SK-N-SH (cell line): ENCODE data around the gene RBM4. TPM values are rescaled to one million over a fixed set of nuclear protein-coding genes. Genes with fewer than 3 reads are reported as not detected.
A peak's percentile ranks its signal among the peaks of the same experiment; 100 is the strongest.

Experiments used
- CTCF ChIA-PET: fragments of 300-600, 350-600 bp; formaldehyde crosslinking; extraction: SDS; loops from one replicate; lab custom pipeline; 2021; lab: Yijun Ruan, JAX
- POLR2A ChIA-PET: fragments of 350-600 bp; sonication (Branson Sonifier 250); formaldehyde crosslinking; extraction: SDS; loops from one replicate; lab custom pipeline; 2020; ENCODE audit warnings: antibody characterized with exemption, inconsistent platforms; lab: Yijun Ruan, JAX
- DNase-seq: peaks from one replicate; pipeline ENCODE4 v3.0.0; 2012
- H2AFZ ChIP-seq: fragments of 200-600 bp; sonication (generic); 2 replicates; pipeline ENCODE4 v1.8.1; 2016; ENCODE audit warnings: antibody characterized with exemption, mild to moderate bottlenecking, low read depth
- H3F3A ChIP-seq: fragments of 200-600 bp; sonication (generic); replicated peaks from 2 replicates; pipeline ENCODE3; 2016; ENCODE audit warnings: antibody characterized with exemption, mild to moderate bottlenecking; ENCODE audit not compliant: insufficient read depth
- H3K27ac ChIP-seq, 2 experiments: fragments of 200-500 bp in 1 of 2; fragments of 200-600 bp in 1 of 2; sonication (Bioruptor generic) in 1 of 2; sonication (generic), shearing (Covaris generic) in 1 of 2; 2 replicates each; pipeline versions ENCODE4 v1.5.1 to v1.6.1; 2014 to 2016; ENCODE audit warnings: low read depth in 2 of 2, inconsistent platforms in 1 of 2, low read length in 1 of 2, mild to moderate bottlenecking in 1 of 2, mixed read lengths in 1 of 2
- H3K27me3 ChIP-seq: fragments of 200-600 bp; sonication (generic), shearing (Covaris generic); 2 replicates; pipeline ENCODE4 v1.6.1; 2016; ENCODE audit warnings: mixed run types; ENCODE audit not compliant: insufficient read depth
- H3K36me3 ChIP-seq, 2 experiments: fragments of 200-500 bp in 1 of 2; fragments of 200-600 bp in 1 of 2; sonication (Bioruptor generic) in 1 of 2; sonication (generic) in 1 of 2; replicated peaks in 1 of 2; 2 replicates each; pipeline versions ENCODE3 to v1.5.1; 2014 to 2016; ENCODE audit warnings: low read length in 1 of 2, mild to moderate bottlenecking in 1 of 2; ENCODE audit not compliant: insufficient read depth in 2 of 2, control insufficient read depth in 1 of 2
- H3K4me1 ChIP-seq, 2 experiments: fragments of 200-500 bp in 1 of 2; fragments of 200-600 bp in 1 of 2; sonication (Bioruptor generic) in 1 of 2; sonication (generic), shearing (Covaris generic) in 1 of 2; 2 replicates each; pipeline versions ENCODE4 v1.5.1 to v1.6.1; 2014 to 2016; ENCODE audit warnings: low read depth in 1 of 2, low read length in 1 of 2, mixed run types in 1 of 2; ENCODE audit not compliant: insufficient read depth in 2 of 2, control insufficient read depth in 1 of 2
- H3K4me2 ChIP-seq: fragments of 200-600 bp; sonication (generic), shearing (Covaris generic); 2 replicates; pipeline ENCODE4 v1.6.1; 2017; ENCODE audit warnings: mixed run types
- H3K4me3 ChIP-seq, 2 experiments: fragments of 200-500 bp in 1 of 2; fragments of 200-600 bp in 1 of 2; sonication (Bioruptor generic) in 1 of 2; sonication (generic), shearing (Covaris generic) in 1 of 2; 2 replicates each; pipeline versions ENCODE4 v1.5.1 to v1.8.1; 2014 to 2016; ENCODE audit warnings: low read depth in 2 of 2, inconsistent platforms in 1 of 2, low read length in 1 of 2, mild to moderate bottlenecking in 1 of 2, mixed read lengths in 1 of 2, moderate library complexity in 1 of 2
- H3K79me2 ChIP-seq: fragments of 200-600 bp; sonication (generic); 2 replicates; pipeline ENCODE4 v1.8.1; 2017; ENCODE audit warnings: mild to moderate bottlenecking; ENCODE audit not compliant: insufficient read depth
- H3K9ac ChIP-seq: fragments of 200-600 bp; sonication (generic); 2 replicates; pipeline ENCODE4 v1.6.1; 2017; ENCODE audit warnings: mixed run types
- H3K9me2 ChIP-seq: fragments of 200-600 bp; sonication (generic); 2 replicates; pipeline ENCODE4 v1.6.1; 2017; ENCODE audit warnings: mixed run types
- H3K9me3 ChIP-seq: fragments of 200-600 bp; sonication (generic); 2 replicates; pipeline ENCODE4 v1.6.1; 2017; ENCODE audit warnings: mixed run types, mild to moderate bottlenecking, moderate library complexity
- H4K20me1 ChIP-seq: fragments of 200-600 bp; sonication (generic); 2 replicates; pipeline ENCODE4 v1.6.1; 2017; ENCODE audit warnings: mild to moderate bottlenecking, mixed run types; ENCODE audit not compliant: insufficient read depth
- CTCF ChIP-seq: fragments of 200-600 bp; sonication (generic); IDR thresholded peaks from 2 replicates; pipeline ENCODE4 v1.6.1; 2017; ENCODE audit warnings: antibody characterized with exemption, mild to moderate bottlenecking, moderate library complexity
- EP300 ChIP-seq, 2 experiments: IDR thresholded peaks; 2 replicates each; pipeline versions ENCODE4 v1.4.0 to v1.6.1; 2012; ENCODE audit warnings: borderline replicate concordance in 1 of 2, low read depth in 1 of 2, low read length in 1 of 2
- EZH2phosphoT487 ChIP-seq: fragments of 200-600 bp; sonication (generic); IDR thresholded peaks from 2 replicates; pipeline ENCODE4 v1.6.1; 2017; ENCODE audit warnings: low read depth, mixed run types, mild to moderate bottlenecking, antibody characterized with exemption, moderate library complexity, borderline replicate concordance
- FOXJ3 ChIP-seq: sonication (generic); formaldehyde crosslinking; IDR thresholded peaks from 2 replicates; pipeline ENCODE4 v1.5.1; 2020; ENCODE audit warnings: mild to moderate bottlenecking, missing genetic modification reagents
- GABPA ChIP-seq: IDR thresholded peaks from 2 replicates; pipeline ENCODE4 v1.4.0; 2012; ENCODE audit warnings: low read depth, mild to moderate bottlenecking
- JUND ChIP-seq: IDR thresholded peaks from 2 replicates; pipeline ENCODE4 v1.4.0; 2012
- MEF2A ChIP-seq: IDR thresholded peaks from 2 replicates; pipeline ENCODE4 v1.4.0; 2012; ENCODE audit warnings: low read depth, borderline replicate concordance
- MXI1 ChIP-seq: IDR thresholded peaks from 2 replicates; pipeline ENCODE4 v1.6.1; 2012; ENCODE audit warnings: mild to moderate bottlenecking, low read depth, low read length, improper control_type of control experiment
- NFIC ChIP-seq: IDR thresholded peaks from 2 replicates; pipeline ENCODE4 v1.4.0; 2012; ENCODE audit warnings: borderline replicate concordance
- PBX3 ChIP-seq: IDR thresholded peaks from 2 replicates; pipeline ENCODE4; 2012
- RXRA ChIP-seq: IDR thresholded peaks from 2 replicates; pipeline ENCODE4 v1.4.0; 2012; ENCODE audit warnings: low read depth, mild to moderate bottlenecking, borderline replicate concordance
- SMC3 ChIP-seq: IDR thresholded peaks from 2 replicates; pipeline ENCODE4 v1.6.1; 2012; ENCODE audit warnings: low read depth, low read length, improper control_type of control experiment
- TAF1 ChIP-seq: IDR thresholded peaks from 2 replicates; pipeline ENCODE4 v1.6.1; 2012; ENCODE audit warnings: low read depth, mild to moderate bottlenecking, low read length, moderate library complexity, borderline replicate concordance
- TCF12 ChIP-seq: IDR thresholded peaks from 2 replicates; pipeline ENCODE4 v1.4.0; 2012
- TEAD4 ChIP-seq: IDR thresholded peaks from 2 replicates; pipeline ENCODE4 v1.4.0; 2012; ENCODE audit warnings: mild to moderate bottlenecking, borderline replicate concordance; ENCODE audit not compliant: insufficient read depth
- YY1 ChIP-seq: IDR thresholded peaks from 2 replicates; pipeline ENCODE4 v1.4.0; 2012; ENCODE audit warnings: low read depth, mild to moderate bottlenecking
- WGBS: methylation state at CpG from one replicate; pipeline ENCODE4 v1.1.6; 2017; ENCODE audit warnings: low lambda C conversion rate; 5-methylcytosine and 5-hydroxymethylcytosine counted together
- polyA plus RNA-seq, 3 experiments: library from polyadenylated mRNA; depleted of rRNA; stranded (reverse); fragments of >200 nt; gene quantifications; 2 replicates each; pipeline ENCODE4 v1.2.3, GENCODE V29; 2012
- TF ChIP-seq, protein P1 (sequence below): IDR thresholded peaks from 2 replicates; pipeline ENCODE4 v1.4.0; 2012; ENCODE audit warnings: low read depth, borderline replicate concordance

Gene RBM4
- polyA plus RNA-seq, 1 of the 3 experiments (the other 2 are of a cell fraction) = 202 TPM

GRCh38 chr11:66686100-66686785, 47.7 kb downstream of the RBM4 start:
- H2AFZ ChIP-seq = no peak overlapping the region
- H3K9me3 ChIP-seq = no peaks in the 10 kb centered on the region
- no peaks in the 10 kb centered on the region for H3F3A ChIP-seq
- no peak overlapping the region for H3K4me3 ChIP-seq
- H4K20me1 ChIP-seq = no peaks in the 10 kb centered on the region
- 96% methylated on average over 13 of the region's 15 CpGs for WGBS
- no peaks in the 10 kb centered on the region for H3K9me2 ChIP-seq
- H3K79me2 ChIP-seq = no peaks in the 10 kb centered on the region
- TF ChIP-seq NFIC (no peak), JUND (no peak), EZH2phosphoT487 (no peak), YY1 (no peak), FOXJ3 (no peak), TCF12 (no peak), GABPA (no peak), CTCF (no peak)
- CTCF ChIA-PET = interaction anchor here (0.7 to 1.8 kb wide), 6 partner anchors 8 to 289 kb away, joined by 3 to 8 read pairs (median 4); partner anchors contain the start of genes C11orf86 and RBM4B
- peaks cover 0 to 12% of the 10 kb centered on the region in 2 experiments for H3K36me3 ChIP-seq
- peaks cover 0 to 15% of the 10 kb centered on the region in 2 experiments; a peak in 1 of 4 replicates for H3K4me1 ChIP-seq
- H3K9ac ChIP-seq = no peak overlapping the region
- H3K27ac ChIP-seq = no peak overlapping the region; a peak in 1 of 4 replicates
- DNase-seq = no peak
- POLR2A ChIA-PET = interaction anchor here (0.8 kb wide), 1 partner anchor 13 kb away, joined by 3 read pairs; no protein-coding TSS in a partner anchor
- no peak overlapping the region for H3K4me2 ChIP-seq
- no peaks in the 10 kb centered on the region for H3K27me3 ChIP-seq

GRCh38 chr11:66686801-66687750, 48.6 kb downstream of the RBM4 start:
- Histone ChIP-seq H2AFZ (no peak overlapping the region), H3K27ac (no peak overlapping the region), H3K9me3 (no peaks in the 10 kb centered on the region), H3K79me2 (no peaks in the 10 kb centered on the region), H3K4me3 (no peak overlapping the region), H3K9ac (no peak overlapping the region), H3F3A (no peaks in the 10 kb centered on the region), H4K20me1 (no peaks in the 10 kb centered on the region), H3K9me2 (no peaks in the 10 kb centered on the region), H3K4me2 (no peak overlapping the region), H3K36me3 (peaks cover 0 to 17% of the 10 kb centered on the region in 2 experiments), H3K27me3 (no peaks in the 10 kb centered on the region), H3K4me1 (peaks cover 0 to 15% of the 10 kb centered on the region in 2 experiments; a peak in 1 of 4 replicates)
- 97% methylated on average over 23 of the region's 33 CpGs for WGBS
- ChIA-PET CTCF (interaction anchor here (1.0 to 1.8 kb wide), 4 partner anchors 9 to 289 kb away, joined by 4 to 8 read pairs (median 6); partner anchors contain the start of genes C11orf86 and RBM4B), POLR2A (no interaction called here)
- DNase-seq = peak; percentile 19
- TF ChIP-seq RXRA (no peak), YY1 (no peak), SMC3 (no peak), PBX3 (no peak), NFIC (no peak), EP300 (IDR thresholded peaks at IDR 0.05; ENCODE audit: borderline replicate concordance in 1 of 2, low read depth in 1 of 2, low read length in 1 of 2) (no peak), MXI1 (no peak), FOXJ3 (no peak), TEAD4 (no peak), MEF2A (no peak), TAF1 (no peak), CTCF (no peak)
- TF ChIP-seq, protein P1, sequence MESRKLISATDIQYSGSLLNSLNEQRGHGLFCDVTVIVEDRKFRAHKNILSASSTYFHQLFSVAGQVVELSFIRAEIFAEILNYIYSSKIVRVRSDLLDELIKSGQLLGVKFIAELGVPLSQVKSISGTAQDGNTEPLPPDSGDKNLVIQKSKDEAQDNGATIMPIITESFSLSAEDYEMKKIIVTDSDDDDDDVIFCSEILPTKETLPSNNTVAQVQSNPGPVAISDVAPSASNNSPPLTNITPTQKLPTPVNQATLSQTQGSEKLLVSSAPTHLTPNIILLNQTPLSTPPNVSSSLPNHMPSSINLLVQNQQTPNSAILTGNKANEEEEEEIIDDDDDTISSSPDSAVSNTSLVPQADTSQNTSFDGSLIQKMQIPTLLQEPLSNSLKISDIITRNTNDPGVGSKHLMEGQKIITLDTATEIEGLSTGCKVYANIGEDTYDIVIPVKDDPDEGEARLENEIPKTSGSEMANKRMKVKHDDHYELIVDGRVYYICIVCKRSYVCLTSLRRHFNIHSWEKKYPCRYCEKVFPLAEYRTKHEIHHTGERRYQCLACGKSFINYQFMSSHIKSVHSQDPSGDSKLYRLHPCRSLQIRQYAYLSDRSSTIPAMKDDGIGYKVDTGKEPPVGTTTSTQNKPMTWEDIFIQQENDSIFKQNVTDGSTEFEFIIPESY = no peak
